ENCODE measurements around the gene CPA4.
"Not testable (repeated sequence)": the region's sequence is repeated elsewhere in the genome, so short reads cannot be mapped to it uniquely, and the experiment has no call there.

CPA4 gene

GRCh38 chr7:130292682-130293257 is at the start of gene CPA4:
CPA4 (plus strand) TSS chr7:130293161; CDS start chr7:130293181, 20 bp downstream.
- no peak for DNase-seq (ENCODE audit: low read depth)

- DNase-seq (ENCODE audit: low read depth) = not testable (repeated sequence)
Observed at GRCh38 chr7:130243486-130243885, 49.5 kb upstream of the CPA4 start.

- DNase-seq (ENCODE audit: low read depth) = not testable (repeated sequence)
Observed at GRCh38 chr7:130246491-130246890, 46.5 kb upstream of the CPA4 start.

- DNase-seq (ENCODE audit: low read depth) = not testable (repeated sequence)
Observed at GRCh38 chr7:130248842-130249241, 44.1 kb upstream of the CPA4 start.

- DNase-seq (ENCODE audit: low read depth) = not testable (repeated sequence)
Observed at GRCh38 chr7:130249626-130250025, 43.3 kb upstream of the CPA4 start.

GRCh38 chr7:130254555-130254954 is 38.4 kb upstream of the CPA4 start:
- no peak for DNase-seq (ENCODE audit: low read depth)

- no peak for DNase-seq (ENCODE audit: low read depth)
Observed at GRCh38 chr7:130256704-130257103, 36.3 kb upstream of the CPA4 start.

GRCh38 chr7:130258494-130259078 is 34.4 kb upstream of the CPA4 start:
- DNase-seq (ENCODE audit: low read depth) = no peak

- no peak for DNase-seq (ENCODE audit: low read depth)
Observed at GRCh38 chr7:130262448-130262847, 30.5 kb upstream of the CPA4 start.

- no peak for DNase-seq (ENCODE audit: low read depth)
Observed at GRCh38 chr7:130263130-130263529, 29.8 kb upstream of the CPA4 start.

- no peak for DNase-seq (ENCODE audit: low read depth)
Observed at GRCh38 chr7:130266258-130266960, 26.6 kb upstream of the CPA4 start, which contains the start of gene CPA2. CPA2 (plus strand) TSS chr7:130266863; CDS start chr7:130266882, 19 bp downstream.

- no peak for DNase-seq (ENCODE audit: low read depth)
Observed at GRCh38 chr7:130266961-130267321, 26.0 kb upstream of the CPA4 start.

- no peak for DNase-seq (ENCODE audit: low read depth)
Observed at GRCh38 chr7:130268463-130269317, 24.3 kb upstream of the CPA4 start.

- DNase-seq (ENCODE audit: low read depth) = no peak
Observed at GRCh38 chr7:130269318-130269694, 23.7 kb upstream of the CPA4 start.

- DNase-seq (ENCODE audit: low read depth) = no peak
Observed at GRCh38 chr7:130270947-130271800, 21.8 kb upstream of the CPA4 start.

GRCh38 chr7:130272381-130273080 is 20.4 kb upstream of the CPA4 start:
- no peak for DNase-seq (ENCODE audit: low read depth)

- DNase-seq (ENCODE audit: low read depth) = no peak
Observed at GRCh38 chr7:130273081-130273932, 19.7 kb upstream of the CPA4 start.

GRCh38 chr7:130273933-130274255 is 19.1 kb upstream of the CPA4 start:
- no peak for DNase-seq (ENCODE audit: low read depth)

GRCh38 chr7:130274296-130274695 is 18.7 kb upstream of the CPA4 start:
- no peak for DNase-seq (ENCODE audit: low read depth)

GRCh38 chr7:130274983-130275591 is 17.9 kb upstream of the CPA4 start:
- DNase-seq (ENCODE audit: low read depth) = no peak
